B cell (primary cell): ENCODE data around the gene TEKT2. TPM values are rescaled to one million over a fixed set of nuclear protein-coding genes. Genes with fewer than 3 reads are reported as not detected.

Experiments
- ATAC-seq: fragments of 200-7000 bp; cut with Tn5 transposase; one replicate; pipeline ENCODE4 v1.10.0; 2021; ENCODE audit warnings: low read depth, mild to moderate bottlenecking, moderate number of reproducible peaks, moderate library complexity
- CTCF ChIA-PET: fragments of 350-600 bp; sonication (Branson Sonifier 250); formaldehyde crosslinking; loops from one replicate; lab custom pipeline; 2021; ENCODE audit warnings: antibody characterized with exemption, inconsistent platforms; lab: Charles Lee
- POLR2A ChIA-PET: fragments of 350-600 bp; sonication (Branson Sonifier 250); formaldehyde crosslinking; loops from one replicate; lab custom pipeline; 2021; ENCODE audit warnings: antibody characterized with exemption; lab: Charles Lee
- DNase-seq: peaks from one replicate; pipeline ENCODE4 v3.0.0; 2013
- H2AFZ ChIP-seq: 2 replicates; pipeline ENCODE4 v1.6.1; 2012; ENCODE audit warnings: mild to moderate bottlenecking, low read depth, low read length; ENCODE audit not compliant: insufficient read depth, poor library complexity, severe bottlenecking
- H3K27ac ChIP-seq, 2 donors: 1 replicate in 1 of 2; 2 replicates in 1 of 2; pipeline ENCODE4 v1.5.1; 2012 to 2013; ENCODE audit warnings: low read length in 2 of 2, mild to moderate bottlenecking in 2 of 2, moderate library complexity in 1 of 2
- H3K27me3 ChIP-seq, 4 experiments: fragments of 200-600 bp in 1 of 4; sonication (generic) in 1 of 4; replicated peaks in 1 of 4; 1 replicate in 2 of 4; 2 replicates in 2 of 4; pipeline versions ENCODE4 v1.6.1 to v1.7.0; 2013 to 2016; ENCODE audit warnings: low read length in 3 of 4, mild to moderate bottlenecking in 2 of 4, mixed read lengths in 1 of 4, moderate library complexity in 1 of 4; ENCODE audit not compliant: insufficient read depth in 4 of 4, control insufficient read depth in 3 of 4; ENCODE audit errors: control extremely low read depth in 1 of 4
- H3K36me3 ChIP-seq, 2 experiments: replicated peaks in 1 of 2; 1 replicate in 1 of 2; 2 replicates in 1 of 2; pipeline versions ENCODE4 v1.6.1 to v1.7.1; 2013; ENCODE audit warnings: low read length in 1 of 2; ENCODE audit not compliant: insufficient read depth in 2 of 2, control insufficient read depth in 1 of 2; ENCODE audit errors: control extremely low read depth in 1 of 2, extremely low read depth in 1 of 2
- H3K4me1 ChIP-seq, 2 donors: fragments of 200-600 bp in 1 of 2; sonication (generic) in 1 of 2; 1 replicate in 1 of 2; 2 replicates in 1 of 2; pipeline versions ENCODE4 v1.5.1 to v1.6.1; 2013 to 2017; ENCODE audit warnings: low read length in 2 of 2; ENCODE audit not compliant: control insufficient read depth in 2 of 2, insufficient read depth in 2 of 2
- H3K4me2 ChIP-seq: replicated peaks from 2 replicates; pipeline ENCODE3; 2012; ENCODE audit warnings: mild to moderate bottlenecking, low read depth, low read length; ENCODE audit not compliant: poor library complexity, severe bottlenecking
- H3K4me3 ChIP-seq, 5 experiments: fragments of 200-600 bp in 1 of 5; sonication (generic) in 1 of 5; 1 replicate in 3 of 5; 2 replicates in 2 of 5; pipeline versions ENCODE4 v1.5.1 to v1.7.0; 2011 to 2016; ENCODE audit warnings: low read length in 4 of 5, mild to moderate bottlenecking in 4 of 5, low read depth in 2 of 5, control low read depth in 1 of 5, moderate library complexity in 1 of 5; ENCODE audit not compliant: insufficient read depth in 1 of 5; ENCODE audit errors: control extremely low read depth in 1 of 5, extremely low read depth in 1 of 5
- H3K79me2 ChIP-seq: fragments of 200-600 bp; sonication (generic); one replicate; pipeline ENCODE4 v1.6.0; 2016; ENCODE audit warnings: low read length; ENCODE audit not compliant: control insufficient read depth, insufficient read depth
- H3K9ac ChIP-seq: fragments of 200-600 bp; sonication (generic); 2 replicates; pipeline ENCODE4 v1.6.1; 2017; ENCODE audit warnings: mild to moderate bottlenecking, low read length, moderate library complexity
- H3K9me3 ChIP-seq, 3 donors: one replicate each; pipeline versions ENCODE4 v1.6.1 to v1.7.1; 2013; ENCODE audit warnings: low read length in 2 of 3; ENCODE audit not compliant: control insufficient read depth in 2 of 3, insufficient read depth in 1 of 3; ENCODE audit errors: control extremely low read depth in 1 of 3
- H4K20me1 ChIP-seq: 2 replicates; pipeline ENCODE4 v1.6.0; 2012; ENCODE audit warnings: mild to moderate bottlenecking, low read length; ENCODE audit not compliant: insufficient read depth, control insufficient read depth, poor library complexity, severe bottlenecking
- H3K27ac Mint-ChIP-seq: one replicate; pipeline ENCODE4 v1.8.0; 2021; ENCODE audit warnings: mixed read lengths
- H3K27me3 Mint-ChIP-seq: one replicate; pipeline ENCODE4 v1.8.0; 2021; ENCODE audit warnings: mixed read lengths
- H3K4me1 Mint-ChIP-seq: one replicate; pipeline ENCODE4 v1.8.0; 2021; ENCODE audit warnings: mixed read lengths
- H3K4me3 Mint-ChIP-seq: one replicate; pipeline ENCODE4 v1.8.0; 2021; ENCODE audit warnings: mixed read lengths
- H3K9me3 Mint-ChIP-seq: one replicate; pipeline ENCODE4 v1.8.0; 2022; ENCODE audit warnings: mixed read lengths; ENCODE audit not compliant: insufficient read depth
- EZH2 ChIP-seq: IDR thresholded peaks from 2 replicates; pipeline ENCODE4 v1.6.1; 2012; ENCODE audit warnings: borderline replicate concordance, low read depth, mild to moderate bottlenecking, moderate library complexity, low read length; ENCODE audit not compliant: insufficient read depth, poor library complexity, severe bottlenecking
- WGBS: methylation state at CpG from one replicate; pipeline ENCODE4 v1.1.5; 2013; ENCODE audit warnings: missing lambda C conversion rate; ENCODE audit not compliant: insufficient coverage; 5-methylcytosine and 5-hydroxymethylcytosine counted together
- intact Hi-C: fragments of 100-400 bp; cut with micrococcal nuclease; formaldehyde crosslinking; loops from one replicate; pipeline ENCODE4 v1.10.0; 2022
- polyA plus RNA-seq: library from polyadenylated mRNA; depleted of rRNA; stranded (reverse); fragments of >200 nt; gene quantifications from 2 replicates; pipeline ENCODE4 v1.2.3, GENCODE V29; 2012
- total RNA-seq, 2 donors: library from RNA; stranded (reverse); fragments of 120-200 nt in 1 of 2; gene quantifications; 1 replicate in 1 of 2; 2 replicates in 1 of 2; pipeline versions ENCODE4 v1.2.3 to v1.2.4, GENCODE V29; 2013 to 2022
- TF ChIP-seq, protein P1 (sequence below): fragments of 200-600 bp; IDR thresholded peaks from one replicate; pipeline ENCODE4 v1.8.0; 2022; ENCODE audit warnings: antibody characterized with exemption, mild to moderate bottlenecking

Gene TEKT2
- total and polyA plus RNA-seq, 2 donors (not counting 1 experiment from before 2014, with no cell fraction given) = not detected

DNA sequence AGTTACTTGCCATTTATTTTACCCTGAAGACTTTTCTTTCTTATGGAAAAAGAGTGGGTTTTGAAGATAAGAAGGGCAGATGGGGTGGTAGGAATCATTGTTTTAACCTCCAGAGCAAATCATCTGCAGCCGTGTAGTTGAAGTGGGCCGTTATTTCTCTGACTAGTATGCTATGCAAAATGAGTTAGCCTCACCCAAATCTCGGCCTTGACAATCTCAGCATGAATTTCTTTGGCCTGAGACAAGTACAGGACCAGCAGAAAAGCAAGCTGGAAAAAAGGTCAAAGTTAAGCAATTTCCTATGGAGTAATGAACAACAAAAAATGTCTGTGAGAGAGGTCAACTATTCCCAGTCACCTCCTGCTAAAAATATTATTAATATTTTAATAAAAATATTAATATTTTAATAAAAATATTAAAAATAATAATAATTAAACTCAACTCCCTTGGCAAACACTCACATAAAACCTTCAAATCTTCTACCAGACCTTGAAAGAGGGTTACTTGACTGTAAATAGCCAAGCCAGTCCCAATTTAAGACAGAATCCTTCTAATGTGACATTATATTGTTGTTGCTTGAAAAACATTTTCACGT lies 6.8 kb upstream of the TEKT2 start:
- no peak for TF ChIP-seq EZH2
- TF ChIP-seq, protein P1, sequence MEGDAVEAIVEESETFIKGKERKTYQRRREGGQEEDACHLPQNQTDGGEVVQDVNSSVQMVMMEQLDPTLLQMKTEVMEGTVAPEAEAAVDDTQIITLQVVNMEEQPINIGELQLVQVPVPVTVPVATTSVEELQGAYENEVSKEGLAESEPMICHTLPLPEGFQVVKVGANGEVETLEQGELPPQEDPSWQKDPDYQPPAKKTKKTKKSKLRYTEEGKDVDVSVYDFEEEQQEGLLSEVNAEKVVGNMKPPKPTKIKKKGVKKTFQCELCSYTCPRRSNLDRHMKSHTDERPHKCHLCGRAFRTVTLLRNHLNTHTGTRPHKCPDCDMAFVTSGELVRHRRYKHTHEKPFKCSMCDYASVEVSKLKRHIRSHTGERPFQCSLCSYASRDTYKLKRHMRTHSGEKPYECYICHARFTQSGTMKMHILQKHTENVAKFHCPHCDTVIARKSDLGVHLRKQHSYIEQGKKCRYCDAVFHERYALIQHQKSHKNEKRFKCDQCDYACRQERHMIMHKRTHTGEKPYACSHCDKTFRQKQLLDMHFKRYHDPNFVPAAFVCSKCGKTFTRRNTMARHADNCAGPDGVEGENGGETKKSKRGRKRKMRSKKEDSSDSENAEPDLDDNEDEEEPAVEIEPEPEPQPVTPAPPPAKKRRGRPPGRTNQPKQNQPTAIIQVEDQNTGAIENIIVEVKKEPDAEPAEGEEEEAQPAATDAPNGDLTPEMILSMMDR = no peak
- no peak overlapping the region for H3K9ac ChIP-seq
- peaks cover 9% of the 10 kb centered on the region for H3K27me3 Mint-ChIP-seq
- H3K9me3 ChIP-seq = no peaks in the 10 kb centered on the region
- H3K4me2 ChIP-seq = no peak overlapping the region
- H4K20me1 ChIP-seq = no peaks in the 10 kb centered on the region
- H3K4me1 Mint-ChIP-seq = no peaks in the 10 kb centered on the region
- no peak overlapping the region for H3K27ac Mint-ChIP-seq
- no peaks in the 10 kb centered on the region for H3K79me2 ChIP-seq
- H3K36me3 ChIP-seq = no peaks in the 10 kb centered on the region
- CTCF ChIA-PET = no interaction called here
- no peaks in the 10 kb centered on the region for H3K9me3 Mint-ChIP-seq
- POLR2A ChIA-PET = no interaction called here
- no peaks in the 10 kb centered on the region for H3K4me1 ChIP-seq
- H3K4me3 ChIP-seq = no peak overlapping the region
- intact Hi-C loops = no loop called here
- no peak overlapping the region for H3K4me3 Mint-ChIP-seq
- 68% methylated on average over 2 of the region's 4 CpGs for WGBS
- no peak overlapping the region for H3K27ac ChIP-seq
- no peak overlapping the region for H2AFZ ChIP-seq
- DNase-seq (no peak), ATAC-seq (no peak)
- no peaks in the 10 kb centered on the region for H3K27me3 ChIP-seq

DNA sequence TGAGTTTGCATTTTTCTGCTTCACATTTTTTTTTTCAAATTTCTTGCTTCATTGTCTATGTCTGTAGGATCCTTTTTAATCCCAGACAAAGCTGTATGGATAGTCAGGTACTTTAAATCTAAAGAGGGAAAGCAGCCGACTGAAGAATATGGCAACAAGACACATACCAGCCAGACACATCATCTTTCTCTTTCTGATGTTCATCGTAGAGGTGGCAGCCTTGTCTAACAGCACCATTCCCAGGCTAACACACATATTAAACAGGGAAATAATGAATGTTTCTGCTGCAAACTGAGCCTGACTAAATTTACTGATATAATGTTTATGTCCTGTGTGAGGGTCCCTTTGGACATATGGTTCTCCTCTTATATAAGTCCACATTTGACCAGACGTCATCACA lies 3.7 kb upstream of the TEKT2 start:
- H3K4me3 Mint-ChIP-seq = no peak overlapping the region
- Histone ChIP-seq H3K4me1 (peaks cover 13% of the 10 kb centered on the region in 2 donors), H3K27me3 (peaks cover 0 to 22% (median 12%) of the 10 kb centered on the region in 4 experiments), H3K27ac (no peak overlapping the region), H3K4me2 (no peak overlapping the region), H3K9me3 (peaks cover 0 to 3% (median 0%) of the 10 kb centered on the region in 3 donors), H3K9ac (no peak overlapping the region), H4K20me1 (no peaks in the 10 kb centered on the region), H3K79me2 (no peaks in the 10 kb centered on the region), H3K4me3 (no peak overlapping the region), H2AFZ (no peak overlapping the region), H3K36me3 (no peaks in the 10 kb centered on the region)
- no peak for DNase-seq
- ChIA-PET CTCF (no interaction called here), POLR2A (no interaction called here)
- H3K4me1 Mint-ChIP-seq = peaks cover 3% of the 10 kb centered on the region
- WGBS = no CpG with 5 or more reads among the region's 3 CpGs
- intact Hi-C loops = no loop called here
- peaks cover 24% of the 10 kb centered on the region for H3K27me3 Mint-ChIP-seq
- H3K9me3 Mint-ChIP-seq = no peaks in the 10 kb centered on the region
- H3K27ac Mint-ChIP-seq = no peak overlapping the region
- no peak for ATAC-seq
- TF ChIP-seq EZH2 = no peak
- TF ChIP-seq, protein P1 = no peak
